IPS-20b (cell line): ENCODE measurements around the gene NAT14.
"Not testable (repeated sequence)": the region's sequence is repeated elsewhere in the genome, so short reads cannot be mapped to it uniquely, and the experiment has no call there.

Source experiments
- H3K27ac ChIP-seq: one replicate; pipeline ENCODE4 v1.5.1; 2013; ENCODE audit warnings: low read length
- H3K27me3 ChIP-seq: 2 replicates; pipeline ENCODE4 v1.6.1; 2013; ENCODE audit warnings: mild to moderate bottlenecking, low read length, inconsistent platforms; ENCODE audit not compliant: insufficient read depth
- H3K36me3 ChIP-seq: 2 replicates; pipeline ENCODE4 v1.6.1; 2013; ENCODE audit warnings: low read depth, mild to moderate bottlenecking, inconsistent platforms, low read length, moderate library complexity; ENCODE audit not compliant: insufficient read depth
- H3K4me1 ChIP-seq: 2 replicates; pipeline ENCODE4 v1.6.1; 2013; ENCODE audit warnings: mild to moderate bottlenecking, control low read depth, inconsistent platforms, low read length, moderate library complexity; ENCODE audit not compliant: insufficient read depth
- H3K4me3 ChIP-seq: 2 replicates; pipeline ENCODE4 v1.5.1; 2013; ENCODE audit warnings: mild to moderate bottlenecking, low read length, inconsistent platforms
- H3K9ac ChIP-seq: 2 replicates; pipeline ENCODE4 v1.6.1; 2013; ENCODE audit warnings: low read depth, mild to moderate bottlenecking, inconsistent platforms, low read length, moderate library complexity
- H3K9me3 ChIP-seq: 2 replicates; pipeline ENCODE4 v1.6.1; 2013; ENCODE audit warnings: mild to moderate bottlenecking, low read depth, low read length, inconsistent platforms; ENCODE audit not compliant: insufficient read depth

NAT14 gene

GRCh38 chr19:55527197-55528029 lies 42.4 kb downstream of the NAT14 start:
- Histone ChIP-seq H3K9me3 (no peaks in the 10 kb centered on the region), H3K4me1 (no peaks in the 10 kb centered on the region), H3K27me3 (no peaks in the 10 kb centered on the region), H3K27ac (no peak overlapping the region), H3K9ac (no peak overlapping the region), H3K36me3 (no peaks in the 10 kb centered on the region), H3K4me3 (no peak overlapping the region)

GRCh38 chr19:55528030-55528803 lies 43.2 kb downstream of the NAT14 start:
- Histone ChIP-seq H3K9ac (no peak overlapping the region), H3K27ac (no peak overlapping the region), H3K4me1 (no peaks in the 10 kb centered on the region), H3K9me3 (no peaks in the 10 kb centered on the region), H3K27me3 (no peaks in the 10 kb centered on the region), H3K4me3 (no peak overlapping the region), H3K36me3 (no peaks in the 10 kb centered on the region)

GRCh38 chr19:55529636-55530234 lies 44.7 kb downstream of the NAT14 start:
- no peaks in the 10 kb centered on the region for H3K9me3 ChIP-seq
- H3K36me3 ChIP-seq, result no peaks in the 10 kb centered on the region
- H3K4me3 ChIP-seq, result no peak overlapping the region
- H3K9ac ChIP-seq, result no peak overlapping the region
- H3K27ac ChIP-seq, result no peak overlapping the region
- no peaks in the 10 kb centered on the region for H3K4me1 ChIP-seq
- no peaks in the 10 kb centered on the region for H3K27me3 ChIP-seq

GRCh38 chr19:55530996-55531395 lies 46.0 kb downstream of the NAT14 start:
- Histone ChIP-seq H3K4me3 (no peak overlapping the region), H3K27me3 (no peaks in the 10 kb centered on the region), H3K9me3 (no peaks in the 10 kb centered on the region), H3K27ac (no peak overlapping the region), H3K9ac (no peak overlapping the region), H3K4me1 (no peaks in the 10 kb centered on the region), H3K36me3 (no peaks in the 10 kb centered on the region)

GRCh38 chr19:55534280-55534679 lies 49.3 kb downstream of the NAT14 start:
- H3K36me3 ChIP-seq, H3K27me3 ChIP-seq, H3K27ac ChIP-seq, H3K9me3 ChIP-seq, H3K4me3 ChIP-seq, H3K9ac ChIP-seq, H3K4me1 ChIP-seq: not testable (repeated sequence)

- Histone ChIP-seq H3K4me3 (no peak overlapping the region), H3K36me3 (no peaks in the 10 kb centered on the region), H3K4me1 (peaks cover 4% of the 10 kb centered on the region; the same call in 1 of the 2 replicates), H3K27ac (no peak overlapping the region), H3K27me3 (no peaks in the 10 kb centered on the region), H3K9me3 (no peaks in the 10 kb centered on the region), H3K9ac (no peak overlapping the region)
Observed at GRCh38 chr19:55535173-55535964, 50.4 kb downstream of the NAT14 start.

GRCh38 chr19:55535965-55536350 lies 51.0 kb downstream of the NAT14 start:
- H3K9me3 ChIP-seq, result no peaks in the 10 kb centered on the region
- H3K36me3 ChIP-seq, result no peaks in the 10 kb centered on the region
- H3K27me3 ChIP-seq, result no peaks in the 10 kb centered on the region
- no peak overlapping the region for H3K9ac ChIP-seq
- no peak overlapping the region for H3K4me3 ChIP-seq
- peaks cover 4% of the 10 kb centered on the region; the same call in 1 of the 2 replicates for H3K4me1 ChIP-seq
- H3K27ac ChIP-seq, result no peak overlapping the region

GRCh38 chr19:55536366-55536765 lies 51.4 kb downstream of the NAT14 start:
- H3K27ac ChIP-seq, result no peak overlapping the region
- H3K9me3 ChIP-seq, result no peaks in the 10 kb centered on the region
- H3K4me1 ChIP-seq, result peaks cover 4% of the 10 kb centered on the region; the same call in 1 of the 2 replicates
- H3K36me3 ChIP-seq, result no peaks in the 10 kb centered on the region
- H3K4me3 ChIP-seq, result no peak overlapping the region
- no peak overlapping the region for H3K9ac ChIP-seq
- H3K27me3 ChIP-seq, result no peaks in the 10 kb centered on the region
